NCI-H1694 treated with DMSO at 0.1 percent for 48 hours (cell line): ENCODE data around the gene FXYD6.
"Not testable (repeated sequence)": the region's sequence is repeated elsewhere in the genome, so short reads cannot be mapped to it uniquely, and the experiment has no call there.

Experiments used
- DNase-seq: peaks from one replicate; lab custom pipeline; 2025; lab: John Stamatoyannopoulos, UW

Gene FXYD6

DNA sequence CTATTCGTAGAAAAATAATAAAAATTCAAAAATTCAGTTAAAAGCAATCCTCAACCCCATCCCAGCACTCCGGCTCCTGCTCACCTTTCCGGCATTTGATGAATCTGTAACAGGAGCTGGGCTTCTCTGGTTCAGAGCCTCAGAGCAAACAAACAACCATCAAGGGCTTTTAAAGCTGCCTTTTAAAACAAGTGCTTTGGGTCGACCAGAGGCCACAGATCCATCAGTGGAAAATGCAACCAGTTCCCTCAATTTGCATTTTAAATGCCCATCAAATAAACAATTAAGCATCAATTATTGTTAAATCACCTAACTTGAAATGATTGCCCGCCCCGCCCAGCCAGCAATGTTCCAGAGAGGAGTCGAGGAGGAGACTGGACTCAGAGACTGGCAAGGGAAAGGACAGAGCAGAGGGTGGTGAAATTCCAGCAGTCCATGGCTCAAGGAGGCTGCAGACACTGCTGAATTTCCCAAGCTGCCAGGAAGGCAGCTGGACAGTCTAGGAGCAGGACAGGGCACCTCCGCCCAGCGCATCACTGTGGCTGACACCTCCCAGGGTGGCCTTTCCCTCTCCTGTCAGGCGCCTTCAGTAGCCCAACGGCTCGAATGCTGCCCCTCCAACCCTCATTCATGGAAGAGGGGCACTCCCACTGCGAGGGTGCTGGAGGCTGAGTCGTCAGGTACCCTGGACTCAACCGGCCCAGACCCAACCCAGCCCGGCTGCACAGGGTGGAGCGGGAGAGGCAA, 7.5 kb downstream of the FXYD6 start:
- DNase-seq: no peak

DNA sequence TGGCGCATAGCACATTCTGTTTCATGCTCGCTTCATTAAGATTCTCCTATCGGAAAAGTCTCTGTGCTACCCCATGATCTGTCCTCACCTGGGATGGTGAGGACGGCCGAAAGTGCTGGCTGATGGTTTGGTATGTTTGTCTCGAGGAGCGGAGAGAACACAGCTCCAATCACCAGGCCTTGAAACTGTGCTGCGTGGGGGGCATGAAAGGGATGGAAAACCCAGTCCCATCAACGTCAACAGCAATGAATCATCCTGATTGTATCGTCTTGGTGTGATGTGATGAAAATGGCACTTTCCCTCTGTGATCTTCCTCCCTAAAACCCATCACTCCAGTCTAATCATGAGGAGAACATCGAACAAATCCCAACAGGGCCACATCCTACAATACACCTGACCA, 8.4 kb downstream of the FXYD6 start:
- DNase-seq: no peak

DNA sequence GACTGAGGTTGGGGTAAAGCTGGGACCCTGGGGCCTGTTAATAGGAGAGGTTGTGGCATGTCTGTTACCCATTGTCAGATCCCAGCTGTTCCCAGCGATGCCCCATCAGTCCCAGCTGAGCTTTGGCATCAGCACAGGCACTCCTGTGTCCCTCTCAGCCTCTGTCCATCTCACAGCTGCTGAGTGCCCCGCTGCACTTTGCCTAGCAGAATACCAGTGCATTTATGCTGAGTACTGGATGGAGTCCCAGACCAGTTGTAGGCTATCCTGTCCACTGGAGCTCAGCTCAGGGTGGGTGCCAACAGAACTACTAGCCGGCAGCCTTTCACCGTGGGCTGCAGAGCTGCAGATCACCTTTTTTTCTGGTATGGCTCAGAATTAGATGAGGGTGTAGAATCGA, 9.9 kb downstream of the FXYD6 start:
- no peak for DNase-seq

DNA sequence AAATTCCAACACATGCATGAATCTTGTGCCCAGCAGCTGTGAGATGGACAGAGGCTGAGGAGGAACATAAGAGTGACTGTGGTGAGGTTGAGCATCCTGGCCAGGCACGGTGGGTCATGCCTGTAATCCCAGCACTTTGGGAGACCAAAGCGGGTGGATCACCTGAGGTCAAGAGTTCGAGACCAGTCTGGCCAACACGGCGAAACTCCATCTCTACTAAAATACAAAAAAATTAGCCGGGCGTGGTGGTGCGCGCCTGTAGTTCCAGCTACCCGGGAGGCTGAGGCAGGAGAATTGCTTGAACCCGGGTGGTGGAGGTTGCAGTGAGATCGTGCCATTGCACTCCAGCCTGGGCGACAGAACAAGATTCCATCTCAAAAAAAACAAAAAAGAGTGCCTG, 10.9 kb downstream of the FXYD6 start:
- DNase-seq: not testable (repeated sequence)

DNA sequence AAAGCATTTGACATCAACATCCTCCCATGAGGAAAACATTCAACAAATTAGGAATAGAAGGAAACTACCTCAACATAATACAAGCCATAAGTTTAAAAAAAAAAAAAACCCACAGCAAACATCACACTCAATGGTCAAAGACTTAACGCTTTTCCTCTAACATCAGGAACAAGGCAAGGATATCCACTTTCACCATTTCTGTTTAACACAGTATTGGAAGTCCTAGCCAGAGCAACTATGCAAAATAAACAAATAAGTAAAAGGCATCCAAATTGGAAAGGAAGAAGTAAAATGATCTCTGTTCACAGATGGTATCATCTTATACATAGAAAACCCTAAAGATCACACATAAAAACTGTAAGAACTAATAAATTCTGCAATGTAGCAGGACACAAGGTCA, 13.1 kb downstream of the FXYD6 start:
- DNase-seq: no peak

DNA sequence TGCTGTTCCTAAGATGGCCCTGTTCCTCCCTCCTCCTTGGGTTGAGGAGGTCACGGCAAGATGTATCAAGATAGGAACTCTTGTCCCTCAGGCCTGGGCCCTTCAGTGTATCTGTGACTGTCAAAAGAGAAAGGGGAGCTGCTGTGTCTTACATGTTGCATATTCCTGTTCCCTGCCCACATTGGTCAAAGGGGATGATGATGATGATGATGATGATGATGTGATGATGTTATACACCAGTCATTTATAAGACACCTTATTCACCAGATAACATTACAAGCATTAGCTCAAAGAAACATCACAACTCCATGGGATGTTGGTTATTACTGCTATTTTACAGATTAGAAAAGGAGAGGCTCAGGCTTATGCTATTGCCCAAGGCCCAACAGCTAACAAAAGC, 13.7 kb downstream of the FXYD6 start:
- no peak for DNase-seq

DNA sequence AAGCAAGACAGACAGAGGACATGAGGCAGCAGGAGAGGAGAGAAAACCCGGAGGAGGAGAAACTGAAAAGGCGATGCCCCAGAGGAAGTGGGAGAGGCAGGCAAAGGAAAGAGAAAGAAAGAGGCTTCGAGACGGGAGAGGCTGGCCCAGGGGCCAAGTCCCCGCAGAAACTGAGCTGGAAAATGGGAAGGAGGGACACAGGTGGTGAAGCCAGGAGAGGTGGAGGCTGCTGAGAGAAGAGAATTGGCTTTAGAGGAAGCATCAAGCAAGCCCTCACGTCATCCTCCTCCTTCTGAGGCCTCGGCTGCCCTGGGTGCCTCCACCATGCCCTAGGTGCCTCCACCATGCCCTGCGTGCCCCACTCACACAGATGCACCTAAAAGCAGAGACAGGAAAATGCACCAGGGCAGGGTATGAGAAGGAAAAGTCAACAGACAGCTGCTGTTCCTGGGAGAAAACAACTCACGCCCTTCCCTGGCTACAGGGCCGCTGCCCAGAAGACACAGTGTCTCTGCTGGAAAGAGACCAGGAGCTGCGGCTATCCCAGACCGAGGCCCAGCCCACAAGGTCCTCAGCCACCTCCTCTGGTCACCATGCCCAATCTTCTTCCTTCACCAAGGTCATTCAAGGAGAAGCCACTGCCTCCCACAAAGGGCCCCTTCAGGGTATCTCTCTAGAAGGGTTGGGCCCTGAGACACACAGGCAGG, 14.3 kb downstream of the FXYD6 start:
- no peak for DNase-seq

DNA sequence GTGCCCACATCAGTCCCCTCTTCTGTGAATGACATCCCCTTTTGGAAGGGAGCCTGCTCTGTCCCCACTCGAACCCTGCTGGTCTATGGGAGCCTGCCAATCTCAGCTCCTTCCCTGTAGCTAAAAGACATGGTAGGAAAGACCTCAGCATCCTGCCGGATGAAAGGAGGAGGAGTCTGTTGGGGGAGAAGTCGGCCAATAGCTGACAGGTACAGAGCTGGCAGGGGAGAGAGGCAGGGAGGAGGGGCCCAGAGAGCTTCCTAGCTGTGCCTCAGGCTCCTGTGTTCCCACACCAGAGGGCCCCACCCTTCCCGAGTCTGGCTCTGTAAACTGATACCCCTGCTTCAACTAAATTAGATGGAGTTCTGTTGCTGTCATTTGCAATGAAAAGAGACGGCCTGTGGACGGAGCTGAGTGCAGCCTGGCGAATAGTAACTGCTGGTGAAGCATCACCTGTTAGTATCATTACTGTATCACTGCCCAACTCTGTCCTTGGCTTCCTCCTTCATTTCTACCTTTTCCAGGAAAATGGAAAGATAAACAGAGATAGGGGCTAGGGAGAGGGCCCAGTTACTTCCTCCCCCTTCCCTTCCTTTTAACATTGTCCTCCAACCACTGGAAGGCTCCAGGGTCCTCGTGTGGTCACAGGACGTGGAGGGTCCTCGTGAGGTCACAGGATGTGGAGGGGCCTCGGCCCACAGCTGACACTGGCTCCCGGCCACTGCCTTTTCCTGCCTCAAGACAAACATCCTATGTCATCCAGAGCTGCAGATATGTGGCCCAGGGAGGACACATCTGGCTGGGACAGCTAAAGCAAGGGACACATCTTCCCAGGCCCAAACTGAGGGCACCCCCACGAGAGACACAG, 15.1 kb downstream of the FXYD6 start:
- no peak for DNase-seq

DNA sequence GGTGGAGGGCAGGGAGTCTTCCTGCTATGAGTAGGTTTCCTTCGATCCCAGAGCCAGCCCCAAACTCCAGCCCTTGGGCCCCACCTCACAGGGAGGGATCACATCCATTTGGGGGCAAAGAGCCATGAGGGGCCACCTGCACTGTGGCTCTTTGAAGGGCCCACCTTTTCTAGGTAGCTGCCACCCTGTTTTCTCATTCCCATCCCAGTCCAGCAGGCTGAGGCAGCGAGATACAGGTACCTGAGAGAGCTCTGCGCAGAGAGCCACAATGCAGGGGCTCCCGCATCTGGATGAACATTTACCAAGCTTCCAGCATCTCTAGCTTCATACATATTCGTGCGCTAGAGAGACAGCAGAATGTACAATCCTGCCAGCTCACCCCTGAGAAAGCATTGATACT, 16.3 kb downstream of the FXYD6 start:
- DNase-seq: no peak

DNA sequence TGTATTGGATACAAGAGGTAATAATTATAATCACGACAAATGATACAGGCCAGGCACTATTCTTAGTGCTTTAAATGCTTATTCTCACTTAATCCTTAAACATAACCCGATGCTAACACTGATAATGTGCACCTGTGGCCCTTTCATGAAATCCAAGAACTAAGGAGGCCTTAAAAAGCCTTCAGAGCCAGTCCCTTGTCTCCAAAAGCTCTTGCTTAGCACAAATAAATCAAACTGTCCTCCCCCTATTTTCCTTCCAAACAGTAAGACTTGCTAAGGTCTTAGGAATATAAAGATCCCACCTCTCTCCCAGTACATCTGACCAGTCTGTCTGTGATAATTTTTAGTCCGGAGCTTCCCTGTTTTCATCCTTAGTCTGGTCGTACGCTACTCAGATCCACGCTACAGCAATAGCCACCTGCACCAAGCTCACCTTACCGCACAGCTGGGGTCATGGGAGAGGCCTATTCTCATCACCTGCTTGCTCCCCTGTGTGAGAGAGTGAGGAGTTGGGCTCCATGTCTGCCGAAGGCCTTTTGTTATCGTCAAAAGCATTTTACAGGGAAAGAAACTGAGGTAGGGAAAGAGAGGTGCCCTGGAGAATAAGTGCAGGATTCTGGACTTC, 16.9 kb downstream of the FXYD6 start:
- no peak for DNase-seq

DNA sequence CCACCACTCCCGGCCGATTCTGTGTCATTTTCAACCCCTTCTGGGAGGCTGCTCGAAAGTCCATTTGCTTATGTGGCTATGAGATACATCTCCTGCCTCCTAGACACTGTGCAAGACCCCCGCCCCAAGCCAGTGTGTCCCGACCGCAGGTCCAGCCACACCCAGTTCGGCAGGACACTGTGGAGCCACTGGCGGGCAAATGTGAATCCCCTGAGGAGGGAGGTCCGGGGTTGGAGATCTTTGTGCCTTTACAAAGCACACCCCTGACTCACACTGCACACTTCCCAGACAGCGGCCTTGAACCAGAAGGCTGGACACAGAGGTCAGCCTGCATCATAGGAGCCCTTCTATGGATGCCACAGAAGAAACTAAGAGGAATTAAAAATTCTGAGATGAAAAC, 17.4 kb downstream of the FXYD6 start:
- DNase-seq: no peak

DNA sequence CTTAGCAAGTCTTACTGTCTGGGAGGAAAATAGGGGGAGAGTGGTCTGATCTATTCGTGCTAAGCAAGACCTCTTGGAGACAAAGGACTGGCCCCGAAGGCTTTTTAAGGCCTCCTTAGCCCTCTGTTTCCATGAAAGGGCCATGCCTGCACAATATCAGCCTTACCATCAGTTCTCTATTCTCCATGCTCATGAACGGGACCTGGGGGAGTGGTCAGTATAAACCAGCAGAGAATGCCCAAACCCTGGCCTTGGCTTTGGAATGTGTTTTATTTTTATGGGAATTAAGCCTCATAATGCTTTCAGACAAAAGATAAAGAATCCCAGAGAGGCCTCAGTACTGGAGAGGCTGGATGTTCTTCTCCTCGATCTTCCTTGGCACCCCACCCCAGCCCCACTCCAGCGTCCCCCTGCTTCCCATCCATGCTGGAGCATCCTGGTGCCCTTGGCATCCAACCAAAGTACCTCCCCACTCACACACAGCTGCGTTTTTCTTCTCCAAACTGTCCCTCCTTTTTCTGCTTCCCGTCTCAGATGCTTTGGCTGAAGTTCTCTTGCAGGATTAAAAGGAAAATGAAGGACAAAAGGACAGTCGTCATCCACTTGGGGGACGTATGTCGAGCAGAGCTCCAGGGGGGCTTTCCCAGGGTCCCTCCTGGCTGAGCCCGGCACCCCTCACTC, 18.6 kb downstream of the FXYD6 start:
- no peak for DNase-seq

DNA sequence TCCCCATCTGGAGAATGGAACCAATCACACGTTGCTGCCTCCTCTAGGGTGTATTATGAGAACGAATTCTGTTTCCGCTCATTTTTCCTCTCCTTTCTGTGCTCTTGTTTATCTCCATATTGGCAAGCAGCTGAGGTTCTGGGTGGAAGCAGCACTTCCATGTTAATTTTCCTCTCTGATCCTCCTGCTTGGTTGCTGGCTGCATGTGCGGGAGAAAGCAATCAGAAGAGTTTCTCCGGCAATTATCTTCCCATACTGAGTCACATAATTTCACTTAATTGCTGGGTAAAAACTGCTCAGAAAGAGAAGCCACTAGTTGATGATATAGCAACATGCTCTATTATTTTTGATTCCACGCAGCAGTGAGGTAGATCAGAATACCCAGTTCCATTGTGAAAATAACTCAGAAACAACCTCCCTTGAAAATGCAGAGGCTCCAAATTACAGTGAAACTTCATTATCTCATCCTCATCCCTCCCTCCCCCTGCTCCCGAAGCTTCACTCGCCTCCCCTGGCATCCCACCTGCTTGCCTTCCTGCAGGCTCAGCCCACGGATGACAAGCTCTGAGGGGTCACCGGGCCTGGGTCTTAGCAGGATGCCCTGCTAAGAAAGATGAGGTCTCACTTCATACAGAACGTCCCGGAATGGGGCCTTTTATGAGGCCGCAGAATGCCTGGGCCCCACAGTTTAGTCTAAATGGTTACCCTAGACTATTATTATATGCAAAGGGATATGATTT, 20.4 kb downstream of the FXYD6 start:
- DNase-seq: no peak

DNA sequence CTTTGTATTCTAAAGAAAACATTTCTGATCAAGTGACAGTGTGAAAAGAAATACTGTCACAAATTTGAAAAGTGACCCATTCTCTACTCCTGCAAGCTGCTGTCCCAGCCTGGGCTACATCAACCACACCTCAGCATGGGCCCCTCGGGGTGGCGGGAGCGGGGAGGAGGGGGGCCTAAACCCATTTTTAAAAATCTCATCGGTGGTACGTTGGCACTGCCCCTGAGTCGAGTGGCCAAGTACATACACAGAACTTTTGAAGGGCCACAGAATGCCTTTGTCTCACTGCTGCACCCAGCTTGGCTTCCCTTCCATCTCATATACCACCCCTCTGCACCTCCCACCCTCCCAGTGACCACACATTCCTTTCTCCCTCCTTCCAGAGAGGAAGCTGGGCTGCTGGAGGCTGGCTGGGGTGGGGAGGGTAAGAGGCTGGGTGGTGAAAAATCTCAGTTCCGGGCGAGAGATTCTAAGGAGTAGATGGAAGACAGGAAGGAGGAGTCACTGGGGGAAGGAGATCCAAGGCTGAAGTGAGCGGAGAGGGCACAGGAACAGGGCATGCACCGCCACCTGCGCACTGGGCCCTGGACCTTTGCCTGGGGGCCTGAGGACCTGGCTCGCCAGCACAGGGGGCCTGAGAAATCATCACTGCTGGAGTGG, 21.1 kb downstream of the FXYD6 start:
- DNase-seq: no peak

DNA sequence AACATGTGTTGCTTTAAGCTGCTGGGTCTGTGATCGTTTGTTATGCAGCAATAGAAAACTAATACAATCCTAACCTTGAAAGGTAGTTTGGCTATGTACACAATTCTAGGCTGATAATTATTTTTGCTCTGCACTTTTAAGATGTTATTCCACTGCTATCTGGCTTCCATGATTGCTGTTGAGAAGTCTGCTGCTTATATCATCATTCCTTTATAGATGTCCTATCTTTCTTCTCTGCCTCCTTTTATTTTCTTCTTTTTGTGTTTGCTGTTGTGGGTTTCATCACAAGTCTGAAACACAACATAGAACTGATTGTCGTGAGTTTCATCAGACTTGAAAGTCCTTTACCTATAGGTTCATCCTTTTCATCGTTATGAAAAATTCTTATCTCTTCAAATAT, 24.1 kb downstream of the FXYD6 start:
- DNase-seq: no peak

DNA sequence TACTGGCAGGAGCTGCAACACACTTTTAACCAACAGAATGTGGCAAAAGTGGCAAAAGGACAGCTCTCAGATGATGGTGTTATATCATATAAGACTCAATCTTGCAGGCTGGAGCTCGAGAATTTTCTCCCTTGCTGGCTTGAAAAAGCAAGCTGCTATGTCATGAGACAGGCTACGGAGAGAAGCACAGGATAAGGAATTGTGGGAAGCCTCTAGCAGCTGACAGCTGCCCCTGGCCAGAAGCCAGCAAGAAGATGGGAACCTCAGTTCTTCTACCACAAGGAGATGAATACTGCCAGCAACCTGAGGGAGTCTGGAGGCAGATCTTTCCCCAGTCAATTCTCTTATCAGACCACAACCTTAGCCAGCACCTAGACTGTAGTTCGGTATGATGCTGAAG, 24.6 kb downstream of the FXYD6 start:
- DNase-seq: no peak

DNA sequence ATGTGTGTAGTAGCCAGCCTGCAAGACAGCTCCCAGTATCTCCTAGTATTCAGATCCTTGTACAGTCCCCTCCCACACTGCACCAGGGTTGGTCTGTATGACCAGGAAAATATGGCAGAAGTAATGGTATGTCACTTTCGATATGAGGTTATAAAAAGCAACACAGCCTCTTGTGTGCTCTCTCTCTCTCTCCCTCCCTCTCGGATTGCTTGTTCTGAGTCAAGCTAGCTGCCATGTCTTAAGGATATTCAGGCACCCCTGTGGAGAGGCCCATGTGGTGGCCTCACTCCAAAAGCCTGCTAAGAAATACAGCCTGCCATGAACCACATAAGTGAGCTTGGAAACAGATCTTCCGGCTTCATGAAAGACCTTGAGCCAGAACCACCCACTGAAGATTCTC, 25.4 kb downstream of the FXYD6 start:
- no peak for DNase-seq

DNA sequence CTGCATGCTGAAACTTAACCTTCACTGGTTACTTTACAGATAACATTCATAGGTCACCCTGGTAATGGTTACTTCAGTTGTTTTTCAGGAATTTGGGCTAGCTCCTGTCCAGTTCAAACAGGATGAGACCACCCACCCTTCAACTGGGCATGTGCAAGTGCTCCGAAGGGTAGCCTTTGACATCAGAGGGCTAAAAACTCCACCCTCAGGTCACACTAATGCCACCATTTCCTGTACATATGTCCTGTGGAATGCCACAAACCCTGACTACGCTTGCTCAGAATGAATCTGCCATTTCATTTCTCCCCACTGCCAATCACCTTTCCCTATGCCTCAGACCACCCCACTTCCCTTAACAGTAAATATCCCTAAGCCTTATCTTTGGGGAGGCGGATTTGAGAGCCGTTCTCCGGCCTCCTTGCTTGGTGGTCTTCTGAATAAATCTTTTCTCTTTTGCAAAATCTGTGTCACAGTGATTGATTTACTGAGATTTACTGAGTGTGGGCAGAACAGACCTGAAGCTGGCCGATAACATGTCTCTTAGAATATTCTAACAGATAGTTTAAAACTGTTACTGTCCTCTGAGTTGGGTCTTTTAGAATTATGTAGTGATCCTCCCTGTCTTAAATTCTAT, 26.6 kb downstream of the FXYD6 start:
- DNase-seq: no peak

DNA sequence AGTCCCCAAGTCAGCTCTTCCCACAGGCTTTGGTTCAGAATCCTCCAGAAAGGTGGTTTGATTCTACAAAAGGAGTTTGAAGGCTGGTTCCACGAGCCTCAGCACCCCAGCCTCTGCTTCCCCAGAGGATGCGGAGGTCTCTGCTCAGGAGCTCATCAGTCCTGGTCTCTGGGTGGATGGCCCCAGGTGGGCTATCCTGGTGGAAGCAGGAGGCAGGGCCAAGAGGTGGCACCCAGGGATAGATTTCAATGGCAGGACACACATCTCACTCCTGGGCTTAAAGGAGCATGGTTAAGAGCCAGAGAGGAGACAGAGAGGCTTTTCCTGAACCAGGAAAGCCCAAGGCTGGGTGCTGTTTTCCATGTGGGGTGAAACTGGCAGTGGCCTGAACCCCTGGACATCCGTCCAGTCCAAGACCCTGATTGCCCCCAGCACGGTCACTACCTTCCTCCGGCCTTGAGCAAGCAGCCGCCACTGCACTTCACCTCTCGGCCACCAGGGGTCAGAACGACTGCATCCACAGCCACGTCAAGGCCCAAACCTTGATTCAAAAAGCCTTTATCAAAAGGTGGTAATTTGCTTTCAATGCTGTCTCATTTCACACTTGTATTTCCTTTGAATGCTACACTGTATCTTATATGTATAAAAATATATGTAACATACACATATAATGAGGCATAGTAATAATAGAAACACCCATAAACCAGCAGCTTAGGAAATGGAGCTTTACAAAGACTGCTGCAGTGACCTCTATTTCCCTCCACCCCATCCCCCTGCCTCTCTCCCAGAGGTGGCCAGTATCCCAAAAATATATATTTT, 32.6 kb downstream of the FXYD6 start:
- no peak for DNase-seq
